Coronary artery (tissue), 2 donors: ENCODE data around the gene KIF20B.

Experiments used
- DNase-seq: peaks from one replicate; pipeline ENCODE4 v3.0.0-alpha.2; 2017; ENCODE audit warnings: low spot score
- H3K27ac ChIP-seq, 2 donors: fragments of 200-600 bp; sonication (generic); one replicate each; pipeline ENCODE4 v1.5.1; 2016 to 2019
- H3K4me3 ChIP-seq: fragments of 200-600 bp; sonication (generic); 2 replicates; pipeline ENCODE4 v1.5.1; 2016; ENCODE audit warnings: mild to moderate bottlenecking, moderate library complexity
- CTCF ChIP-seq: fragments of 200-600 bp; sonication (generic); IDR thresholded peaks from one replicate; pipeline ENCODE4 v1.5.1; 2019; ENCODE audit warnings: antibody characterized with exemption

KIF20B gene

GRCh38 chr10:89685936-89686335 lies 15.5 kb upstream of the KIF20B start:
- H3K27ac ChIP-seq = no peak overlapping the region
- no peak for TF ChIP-seq CTCF
- no peak overlapping the region for H3K4me3 ChIP-seq
- no peak for DNase-seq

- Histone ChIP-seq H3K27ac (no peak overlapping the region), H3K4me3 (no peak overlapping the region)
- TF ChIP-seq CTCF = no peak
- no peak for DNase-seq
Measured at GRCh38 chr10:89690027-89690426, 11.4 kb upstream of the KIF20B start.

- Histone ChIP-seq H3K4me3 (no peak overlapping the region), H3K27ac (no peak overlapping the region)
- no peak for TF ChIP-seq CTCF
- DNase-seq = no peak
Measured at GRCh38 chr10:89692416-89692815, 9.0 kb upstream of the KIF20B start.

GRCh38 chr10:89693176-89693575 lies 8.2 kb upstream of the KIF20B start:
- H3K27ac ChIP-seq = no peak overlapping the region
- no peak for TF ChIP-seq CTCF
- no peak for DNase-seq
- H3K4me3 ChIP-seq = no peak overlapping the region

GRCh38 chr10:89695307-89695706 lies 6.1 kb upstream of the KIF20B start:
- TF ChIP-seq CTCF = no peak

GRCh38 chr10:89697946-89698345 lies 3.4 kb upstream of the KIF20B start:
- Histone ChIP-seq H3K4me3 (no peak overlapping the region), H3K27ac (no peak overlapping the region)
- no peak for DNase-seq
- no peak for TF ChIP-seq CTCF

More at GRCh38 chr10:89695307-89695706, 6.1 kb upstream of the KIF20B start:
- DNase-seq = no peak
- Histone ChIP-seq H3K4me3 (no peak overlapping the region), H3K27ac (no peak overlapping the region)

GRCh38 chr10:89699581-89700064 lies 1.8 kb upstream of the KIF20B start:
- no peak overlapping the region for H3K27ac ChIP-seq
- no peak for TF ChIP-seq CTCF
- H3K4me3 ChIP-seq = no peak overlapping the region
- DNase-seq = no peak
